GM12801 (cell line): ENCODE data around the gene ZMIZ1.

Source experiments
- TF ChIP-seq, protein P1 (sequence below): IDR thresholded peaks from one replicate; pipeline ENCODE4 v1.5.1; 2011; ENCODE audit warnings: control low read depth; ENCODE audit not compliant: insufficient read length; ENCODE audit errors: extremely low read depth

The ZMIZ1 gene

DNA sequence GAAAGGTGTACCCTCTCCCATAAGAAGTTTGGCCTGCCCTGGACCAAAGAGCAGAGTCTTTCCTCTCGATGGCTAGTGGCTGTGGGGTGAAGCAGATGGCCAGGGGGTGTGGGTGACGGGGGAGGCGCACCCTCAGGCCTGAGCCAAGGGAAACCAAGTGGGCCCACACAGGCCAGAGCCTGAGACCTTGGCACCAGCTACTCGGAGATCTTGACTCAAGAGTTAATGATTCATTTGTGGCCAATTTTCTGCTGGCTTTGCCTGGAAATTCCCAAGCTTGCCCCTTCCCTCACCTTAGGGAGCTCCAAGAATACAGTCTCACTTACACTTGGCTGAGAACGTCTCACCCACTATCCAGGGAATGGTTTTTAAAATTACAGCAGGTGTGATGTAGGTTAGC, 42.7 kb downstream of the ZMIZ1 start:
- TF ChIP-seq, protein P1, sequence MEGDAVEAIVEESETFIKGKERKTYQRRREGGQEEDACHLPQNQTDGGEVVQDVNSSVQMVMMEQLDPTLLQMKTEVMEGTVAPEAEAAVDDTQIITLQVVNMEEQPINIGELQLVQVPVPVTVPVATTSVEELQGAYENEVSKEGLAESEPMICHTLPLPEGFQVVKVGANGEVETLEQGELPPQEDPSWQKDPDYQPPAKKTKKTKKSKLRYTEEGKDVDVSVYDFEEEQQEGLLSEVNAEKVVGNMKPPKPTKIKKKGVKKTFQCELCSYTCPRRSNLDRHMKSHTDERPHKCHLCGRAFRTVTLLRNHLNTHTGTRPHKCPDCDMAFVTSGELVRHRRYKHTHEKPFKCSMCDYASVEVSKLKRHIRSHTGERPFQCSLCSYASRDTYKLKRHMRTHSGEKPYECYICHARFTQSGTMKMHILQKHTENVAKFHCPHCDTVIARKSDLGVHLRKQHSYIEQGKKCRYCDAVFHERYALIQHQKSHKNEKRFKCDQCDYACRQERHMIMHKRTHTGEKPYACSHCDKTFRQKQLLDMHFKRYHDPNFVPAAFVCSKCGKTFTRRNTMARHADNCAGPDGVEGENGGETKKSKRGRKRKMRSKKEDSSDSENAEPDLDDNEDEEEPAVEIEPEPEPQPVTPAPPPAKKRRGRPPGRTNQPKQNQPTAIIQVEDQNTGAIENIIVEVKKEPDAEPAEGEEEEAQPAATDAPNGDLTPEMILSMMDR: no peak

DNA sequence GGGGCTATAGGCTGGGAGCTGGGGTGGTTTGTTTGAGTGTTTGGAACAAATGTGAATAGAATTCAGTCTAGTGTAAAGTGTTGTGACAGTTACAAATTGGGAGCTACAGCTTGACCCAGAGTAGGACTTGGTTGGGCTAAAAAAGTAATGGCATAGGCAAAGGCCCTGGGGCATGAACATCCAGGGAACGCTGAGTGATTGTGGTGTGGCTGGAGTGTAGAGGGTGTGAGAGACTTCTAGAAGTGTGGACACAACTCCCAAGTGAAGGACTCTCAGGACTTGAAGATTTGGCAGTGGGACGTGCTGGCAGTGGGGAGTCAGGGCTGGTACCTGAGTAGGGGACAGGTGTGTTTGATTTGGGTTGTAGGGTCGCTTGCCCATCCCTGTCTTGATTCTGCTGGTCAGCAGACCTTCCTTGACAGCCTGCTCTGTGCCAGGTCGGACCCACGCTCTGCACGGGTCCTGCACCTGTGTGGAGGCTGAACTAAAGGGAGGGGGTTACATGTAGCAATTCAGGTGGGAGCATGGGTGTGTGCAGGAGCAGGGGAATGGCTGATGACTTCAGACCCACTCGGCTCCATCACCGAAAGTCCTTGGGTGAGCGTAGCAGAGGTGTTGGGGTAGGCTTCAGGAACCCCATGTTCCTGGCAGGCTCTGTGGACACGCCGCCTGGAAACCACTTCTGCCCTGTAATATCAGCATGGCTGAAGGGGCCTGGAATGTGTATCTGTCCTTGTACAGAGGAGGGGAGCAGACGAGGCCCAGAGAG, 43.3 kb downstream of the ZMIZ1 start:
- TF ChIP-seq, protein P1: no peak

DNA sequence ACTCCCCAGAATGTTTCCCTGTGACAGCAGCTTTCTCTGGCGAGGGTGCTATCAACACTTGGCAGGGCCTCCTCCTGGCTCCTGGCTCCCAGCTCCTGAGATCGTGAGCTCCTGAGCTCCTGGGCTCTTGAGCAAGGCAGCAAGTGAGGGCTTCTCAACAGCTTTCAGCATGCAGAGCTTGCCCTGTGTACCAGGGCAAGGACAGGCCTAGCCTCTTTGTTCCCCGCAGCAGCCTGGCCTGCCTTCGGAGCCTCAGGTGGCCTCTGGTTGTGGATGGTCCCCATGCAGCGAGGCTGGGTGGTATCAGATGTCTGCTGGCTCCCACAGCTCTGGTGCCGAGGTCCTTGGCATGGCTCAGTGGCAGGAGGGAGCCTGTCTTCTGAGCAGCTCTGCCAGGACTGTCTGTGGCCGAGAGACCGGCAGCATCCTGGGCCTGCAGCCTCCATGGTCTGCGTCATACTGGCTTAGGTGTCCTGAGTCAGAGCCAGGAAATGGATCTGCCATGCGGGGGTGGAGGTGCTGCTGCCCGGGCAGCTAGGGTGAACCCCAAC, 44.2 kb downstream of the ZMIZ1 start:
- TF ChIP-seq, protein P1: no peak

DNA sequence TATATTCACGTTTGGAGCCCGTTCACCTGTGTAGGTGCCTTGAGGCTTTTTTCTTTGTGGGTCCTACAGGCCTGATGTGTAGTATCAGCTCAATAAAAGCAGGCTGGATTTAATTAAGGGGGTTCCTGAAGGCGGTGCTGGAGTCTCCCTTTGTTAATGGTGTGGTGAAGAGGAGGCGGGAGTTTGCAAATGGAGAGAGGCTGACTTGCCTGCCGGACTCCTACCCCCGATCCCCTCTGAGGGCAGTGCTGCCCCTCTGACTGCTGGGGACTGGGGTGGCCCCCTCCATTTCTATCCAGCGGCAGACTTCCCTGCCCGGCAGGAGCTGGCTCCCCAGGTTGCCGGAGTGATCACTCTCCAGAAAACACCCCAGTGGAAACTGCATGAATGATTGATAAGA, 45.1 kb downstream of the ZMIZ1 start:
- TF ChIP-seq, protein P1: no peak

DNA sequence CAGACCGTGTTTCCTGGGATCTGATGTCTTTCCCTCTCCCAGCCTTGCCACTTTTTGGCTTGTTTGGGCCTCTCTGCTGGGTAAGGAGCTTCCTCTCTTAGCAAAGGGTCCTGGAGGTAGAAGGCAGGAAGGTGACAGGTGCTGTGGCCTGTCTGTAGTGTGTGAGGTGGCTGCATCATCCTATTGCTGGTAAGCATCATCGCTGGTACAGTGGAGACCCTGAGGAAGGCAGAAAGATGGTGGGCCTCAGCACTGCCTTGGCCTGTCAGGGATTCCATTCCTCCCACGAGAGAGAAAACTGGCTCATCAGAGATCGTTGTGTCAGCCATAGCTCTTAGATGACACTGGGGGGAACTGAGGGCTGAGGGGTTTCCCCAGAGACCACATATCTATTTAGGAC, 46.5 kb downstream of the ZMIZ1 start:
- TF ChIP-seq, protein P1: no peak

DNA sequence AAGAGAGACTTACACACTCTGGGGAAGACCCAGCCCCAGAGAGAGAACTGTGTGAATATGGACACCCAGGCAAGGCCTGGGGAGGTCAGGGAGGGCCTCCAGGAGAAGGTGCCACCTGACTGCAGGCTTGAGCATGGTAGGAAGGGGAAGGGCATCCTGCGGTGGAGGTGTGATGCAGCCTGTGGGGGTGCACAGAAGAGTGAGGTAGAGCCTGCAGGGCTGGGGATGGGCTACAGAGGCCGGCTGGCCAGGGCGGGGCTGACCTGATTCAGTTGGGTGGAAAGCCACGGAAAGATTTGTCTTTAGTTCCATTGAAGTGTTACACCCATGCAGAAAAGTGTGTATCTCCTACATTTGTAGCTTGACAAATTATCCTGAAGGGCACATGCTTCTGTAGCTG, 47.6 kb downstream of the ZMIZ1 start:
- TF ChIP-seq, protein P1: no peak

DNA sequence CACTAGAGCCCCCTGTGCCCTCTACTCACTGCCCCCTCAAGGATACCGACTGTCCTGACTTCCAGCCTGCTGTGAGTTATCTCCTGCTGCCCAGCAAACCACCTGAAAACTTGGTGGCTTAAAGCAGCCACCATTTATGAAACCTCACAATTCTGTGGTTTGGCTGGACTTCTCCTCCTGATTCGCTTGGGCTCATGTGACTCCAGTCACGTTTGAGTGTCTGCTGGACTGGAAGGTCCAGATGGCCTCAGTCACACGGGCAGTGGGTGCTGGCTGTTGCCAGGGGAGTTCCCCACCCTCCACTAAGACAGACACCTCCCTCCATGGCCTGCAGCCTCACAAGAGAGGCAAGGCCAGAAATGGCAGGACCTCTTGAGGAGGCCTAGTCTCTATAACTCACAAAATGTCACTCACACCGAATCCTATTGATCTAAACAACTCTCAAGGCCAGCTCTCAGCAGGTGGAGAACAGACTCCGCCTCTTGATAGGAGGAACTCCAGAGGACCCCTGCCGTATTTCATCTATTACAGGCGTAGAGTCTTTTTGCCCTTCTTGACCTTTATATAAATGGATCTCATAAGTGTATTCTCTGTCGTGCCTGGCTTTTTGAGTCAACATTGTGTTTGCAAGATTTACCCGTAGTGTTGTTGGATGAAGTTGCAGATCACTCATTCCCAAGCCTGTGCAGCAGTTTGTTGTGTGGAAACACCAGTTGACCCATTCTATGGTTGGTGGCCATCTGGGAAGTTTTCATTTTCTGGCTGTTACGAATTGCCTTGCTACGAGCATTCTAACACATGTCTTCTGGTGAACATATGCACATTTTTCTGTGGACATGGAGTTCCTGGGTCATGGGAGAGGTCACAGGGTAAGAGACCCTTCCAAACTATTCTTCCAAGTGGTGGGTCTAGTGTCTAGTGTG, 48.3 kb downstream of the ZMIZ1 start:
- TF ChIP-seq, protein P1: no peak
